Hematopoietic multipotent progenitor cell treated with erythropoietin and hydrocortisone succinate and interleukin-3 and kit ligand, for 15 days (in vitro differentiated cells): ENCODE results near the gene TPST2.

Experiments used
- DNase-seq: peaks from one replicate; pipeline ENCODE4 v3.0.0-alpha.2; 2015; ENCODE audit warnings: low spot score

The TPST2 gene

DNA sequence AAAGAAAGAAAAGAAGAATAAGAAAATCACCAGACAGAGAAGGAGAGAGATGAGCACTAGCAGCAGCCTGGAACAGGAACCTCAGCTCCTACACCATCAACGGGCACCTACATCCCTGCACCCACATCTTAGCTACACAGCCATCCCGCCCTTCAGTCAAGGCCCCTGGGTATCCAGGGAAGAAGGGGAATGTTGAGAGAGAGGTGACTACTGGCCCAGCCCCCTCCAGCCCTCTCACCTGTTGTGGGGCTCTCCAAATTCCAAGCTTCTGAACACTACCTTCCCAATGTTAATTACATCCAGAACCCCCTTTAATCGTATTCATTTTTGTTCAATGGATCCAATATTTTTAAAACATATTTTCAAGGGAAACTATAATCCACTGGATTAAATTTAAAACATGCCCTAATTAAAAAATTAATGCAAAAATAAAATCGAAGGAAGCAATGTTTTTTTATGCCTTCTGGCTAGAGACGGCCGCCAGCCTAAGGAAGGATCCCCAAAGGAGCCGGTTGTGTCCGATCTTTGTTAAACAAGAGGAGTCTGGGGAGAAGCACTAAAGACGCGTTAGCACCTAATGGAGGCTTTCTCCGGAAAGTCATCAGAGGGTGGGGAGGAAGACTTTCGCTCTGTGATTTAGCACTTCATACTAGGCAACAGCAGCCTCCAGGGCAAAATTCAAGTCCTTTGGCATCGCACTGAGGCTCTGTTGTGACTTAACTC, 9.5 kb downstream of the TPST2 start:
- no peak for DNase-seq

DNA sequence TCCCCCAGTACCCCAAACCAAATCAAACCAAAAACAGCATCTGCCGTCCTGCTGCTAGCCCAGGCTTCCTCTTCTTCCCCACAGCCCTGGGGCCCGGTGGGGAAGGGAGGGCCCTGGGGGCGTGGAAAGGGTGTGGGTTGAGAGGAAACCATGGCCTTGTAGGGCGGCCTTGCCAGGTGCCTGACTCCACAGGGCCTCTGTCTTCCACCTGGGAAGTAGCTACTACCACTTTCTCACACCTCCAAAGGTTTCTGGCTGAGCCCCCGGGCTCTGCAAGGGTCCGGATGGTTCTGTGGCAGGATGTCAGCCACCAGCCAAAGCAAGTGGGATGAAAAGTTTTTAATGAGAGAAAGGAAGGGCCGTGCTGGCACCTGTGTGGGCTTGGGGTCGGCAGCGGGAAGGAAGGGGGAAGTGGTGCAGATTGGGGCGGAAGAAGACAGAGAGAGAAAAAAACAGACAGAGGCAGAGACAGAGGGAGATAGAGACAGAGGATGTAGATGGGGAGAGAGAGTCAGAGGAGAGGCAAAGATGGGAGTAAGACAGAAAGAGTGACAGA, 10.5 kb downstream of the TPST2 start:
- DNase-seq = no peak

DNA sequence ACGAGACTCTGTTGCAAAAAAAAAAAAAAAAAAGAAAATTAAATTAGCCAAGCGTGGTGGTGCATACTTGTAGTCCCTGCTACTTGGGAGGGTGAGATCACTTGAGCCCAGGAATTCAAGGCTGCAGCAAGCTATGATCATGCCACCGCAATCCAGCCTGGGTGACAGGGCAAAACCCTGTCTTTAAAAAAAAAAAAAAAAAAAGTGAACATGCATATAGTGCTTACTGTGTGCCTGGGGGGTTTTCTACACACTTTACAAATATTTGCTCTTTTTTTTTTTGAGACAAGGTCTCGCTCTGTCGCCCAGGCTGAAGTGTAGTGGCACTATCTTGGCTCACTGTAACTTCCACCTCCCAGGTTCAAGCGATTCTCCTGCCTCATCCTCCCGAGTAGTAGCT, 12.9 kb downstream of the TPST2 start:
- DNase-seq = no peak

DNA sequence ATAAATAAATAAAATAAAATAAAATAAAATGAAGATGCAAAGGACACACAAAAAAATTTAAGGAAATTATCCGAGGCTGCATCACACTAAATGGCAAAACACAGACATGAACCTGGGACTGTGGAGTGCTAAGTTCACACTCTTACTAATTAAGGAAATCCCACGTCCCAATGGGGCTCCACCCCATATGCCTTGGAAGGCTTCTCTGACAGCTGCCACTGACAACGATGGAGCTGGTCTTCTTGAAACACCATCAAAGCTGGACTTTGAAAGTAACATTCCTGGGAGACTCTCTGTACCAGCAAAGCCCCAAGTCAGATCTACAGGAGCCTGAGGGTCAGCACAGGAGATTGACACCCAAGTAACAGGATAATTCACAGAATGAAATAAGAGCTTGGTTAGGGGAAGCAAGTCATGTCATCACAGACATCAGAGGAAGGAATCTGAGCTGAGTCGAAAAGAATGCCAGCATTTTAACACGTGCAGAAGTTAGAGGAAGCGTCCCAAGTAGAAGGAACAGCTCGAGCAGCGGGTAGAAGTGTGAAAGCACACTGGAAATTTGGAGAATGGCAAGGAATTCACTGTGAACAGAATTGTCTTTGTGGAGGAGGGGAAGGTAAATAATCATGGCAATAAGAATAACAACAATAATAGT, 13.8 kb downstream of the TPST2 start:
- DNase-seq = no peak

- DNase-seq = no peak
These were observed 15.8 kb downstream of the TPST2 start for GRCh38 chr22:26574001-26574723.

DNA sequence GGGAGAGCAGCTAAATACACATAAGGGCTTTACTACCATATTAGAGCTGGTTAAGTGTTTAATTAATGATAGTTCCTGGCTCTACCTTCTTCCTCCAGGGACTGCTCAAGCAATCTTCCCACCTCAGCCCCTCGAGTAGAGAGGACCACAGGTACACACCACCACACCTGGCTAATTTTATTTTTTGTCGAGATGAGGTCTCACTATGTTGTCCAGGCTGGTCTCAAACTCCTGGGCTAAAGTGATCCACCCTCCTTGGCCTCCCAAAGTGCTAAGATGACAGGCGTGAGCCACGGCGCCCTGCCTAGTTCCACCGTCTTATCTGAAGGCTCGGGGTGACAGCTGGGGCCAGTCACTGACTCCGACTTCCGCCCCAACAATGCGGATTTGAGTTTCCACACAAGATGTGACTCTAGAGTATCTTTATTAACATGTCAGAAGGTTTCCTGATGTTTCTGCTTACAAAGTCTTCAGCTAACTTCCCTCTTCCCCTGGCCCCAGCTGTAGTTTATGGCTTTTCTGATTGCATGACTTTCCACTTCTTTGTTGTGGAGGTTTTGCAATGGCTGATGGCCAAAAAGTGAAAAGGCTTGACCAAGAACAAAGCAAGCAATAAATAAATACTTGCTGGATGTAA, 16.8 kb downstream of the TPST2 start:
- peak; percentile 77 for DNase-seq

GRCh38 chr22:26570864-26571525, 18.9 kb downstream of the TPST2 start:
- DNase-seq = no peak

- DNase-seq = no peak
These were observed 19.8 kb downstream of the TPST2 start for GRCh38 chr22:26570115-26570514.

GRCh38 chr22:26568207-26568706, 21.7 kb downstream of the TPST2 start:
- DNase-seq = no peak

GRCh38 chr22:26567610-26568009, 22.3 kb downstream of the TPST2 start:
- DNase-seq = no peak

DNA sequence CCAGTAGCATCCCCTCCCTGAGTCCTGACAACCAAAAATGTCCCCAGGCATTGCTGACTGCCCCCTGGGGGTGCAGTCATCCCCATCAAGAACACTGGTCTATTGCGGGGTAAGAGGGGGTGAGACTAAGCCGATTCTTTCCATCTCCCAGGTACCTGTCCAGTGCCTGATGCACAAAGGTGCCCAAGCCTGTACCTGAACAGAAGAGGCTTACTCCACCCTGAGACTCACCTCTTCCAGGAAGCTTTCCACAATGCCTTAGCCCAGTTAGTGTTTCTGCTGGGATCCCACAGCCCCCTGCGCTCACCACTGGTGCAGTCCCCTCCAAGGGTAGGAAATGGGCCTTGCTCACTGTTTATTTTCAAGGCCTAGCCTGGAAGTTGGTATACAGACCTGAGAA, 22.9 kb downstream of the TPST2 start:
- no peak for DNase-seq

- no peak for DNase-seq
These were observed 24.0 kb downstream of the TPST2 start for GRCh38 chr22:26565889-26566288.

GRCh38 chr22:26565181-26565580, 24.8 kb downstream of the TPST2 start:
- DNase-seq = no peak

DNA sequence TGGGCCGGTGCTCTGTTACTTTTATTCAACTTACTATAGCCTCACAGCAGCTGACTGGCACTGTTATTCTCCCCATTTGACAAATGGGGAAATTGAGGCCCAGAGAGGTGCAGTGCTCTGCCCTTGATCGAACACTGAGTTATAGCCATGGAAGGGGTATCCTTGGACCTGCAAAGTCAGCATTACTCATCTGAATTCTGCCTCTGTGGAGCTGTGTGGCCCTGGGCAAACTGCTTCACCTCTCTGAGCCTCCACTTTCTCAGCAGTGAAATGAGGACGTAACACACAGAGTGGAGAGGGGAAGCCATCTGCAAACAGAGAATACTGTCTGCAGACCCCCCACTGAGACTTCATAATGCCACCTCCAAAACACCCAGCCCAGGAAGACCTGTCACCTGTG, 25.3 kb downstream of the TPST2 start:
- no peak for DNase-seq

GRCh38 chr22:26564181-26564580, 25.8 kb downstream of the TPST2 start:
- DNase-seq = no peak

- peak; percentile 46 for DNase-seq
These were observed 26.9 kb downstream of the TPST2 start for GRCh38 chr22:26563022-26563421.

- no peak for DNase-seq
These were observed 28.0 kb downstream of the TPST2 start for GRCh38 chr22:26561756-26562417.

DNA sequence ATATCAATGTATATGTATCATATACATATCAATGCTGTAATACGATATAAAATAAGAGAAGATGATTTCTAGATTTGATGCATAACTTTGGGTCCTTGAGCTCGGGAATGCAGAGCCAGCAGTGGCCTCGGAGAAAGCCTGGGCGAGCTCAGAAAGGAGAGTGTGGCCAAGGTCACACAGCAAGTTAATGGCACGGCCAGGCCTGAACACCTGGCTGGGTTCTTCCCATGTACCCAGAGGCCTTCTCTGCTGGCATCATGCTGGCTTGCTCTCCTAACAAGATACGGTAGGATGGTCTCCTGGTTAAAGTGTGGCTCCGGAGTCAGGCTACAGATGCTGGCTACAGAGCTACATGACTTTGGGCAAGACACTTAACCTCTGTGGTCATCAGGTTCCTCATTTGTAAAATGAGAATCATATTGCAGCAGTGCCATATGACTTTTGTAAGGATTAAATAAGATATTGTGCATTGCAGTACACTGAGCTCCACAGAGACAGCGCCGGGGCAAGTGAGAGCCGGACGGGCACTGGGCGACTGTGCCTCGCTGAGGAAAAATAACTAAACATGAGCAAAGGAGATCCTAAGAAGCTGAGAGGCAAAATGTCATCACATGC, 29.9 kb downstream of the TPST2 start:
- DNase-seq = no peak

- no peak for DNase-seq
These were observed 31.6 kb downstream of the TPST2 start for GRCh38 chr22:26558248-26558895.

GRCh38 chr22:26556904-26557303, 33.0 kb downstream of the TPST2 start:
- no peak for DNase-seq
